GM18909 (cell line): Measurements from ENCODE around the gene CEBPA.

Source experiments
- ATAC-seq: cut with Tn5 transposase; IDR thresholded peaks from one replicate; pipeline ENCODE4 v1.9.1; 2021; ENCODE audit warnings: mild to moderate bottlenecking; ENCODE audit not compliant: unreplicated experiment, poor library complexity

The CEBPA gene

GRCh38 chr19:33302175-33302973 lies at the start of gene CEBPA:
CEBPA (minus strand) TSS chr19:33302534; CDS start chr19:33302414, 120 bp downstream.
- ATAC-seq: peak; percentile 82

- no peak for ATAC-seq
These were observed 48.4 kb upstream of the CEBPA start for GRCh38 chr19:33350538-33351309.

GRCh38 chr19:33349319-33350289 lies 47.3 kb upstream of the CEBPA start:
- no peak for ATAC-seq

- ATAC-seq: no peak
These were observed 46.1 kb upstream of the CEBPA start for GRCh38 chr19:33348301-33349010.

GRCh38 chr19:33347300-33347699 lies 45.0 kb upstream of the CEBPA start:
- ATAC-seq: no peak

- no peak for ATAC-seq
These were observed 44.3 kb upstream of the CEBPA start for GRCh38 chr19:33346665-33347064.

- no peak for ATAC-seq
These were observed 42.8 kb upstream of the CEBPA start for GRCh38 chr19:33345163-33345562.

- no peak for ATAC-seq
These were observed 42.2 kb upstream of the CEBPA start for GRCh38 chr19:33344573-33344925.

GRCh38 chr19:33343859-33344572 lies 41.7 kb upstream of the CEBPA start:
- ATAC-seq: no peak

GRCh38 chr19:33343301-33343700 lies 41.0 kb upstream of the CEBPA start:
- no peak for ATAC-seq

- ATAC-seq: no peak
These were observed 38.7 kb upstream of the CEBPA start for GRCh38 chr19:33340991-33341390.

- no peak for ATAC-seq
These were observed 37.0 kb upstream of the CEBPA start for GRCh38 chr19:33339016-33339984.

- no peak for ATAC-seq
These were observed 33.1 kb upstream of the CEBPA start for GRCh38 chr19:33335446-33335845.

GRCh38 chr19:33334271-33334670 lies 31.9 kb upstream of the CEBPA start:
- no peak for ATAC-seq

GRCh38 chr19:33333642-33334041 lies 31.3 kb upstream of the CEBPA start:
- ATAC-seq: no peak

- ATAC-seq: no peak
These were observed 30.8 kb upstream of the CEBPA start for GRCh38 chr19:33333151-33333550.

GRCh38 chr19:33332248-33332647 lies 29.9 kb upstream of the CEBPA start:
- ATAC-seq: no peak

- no peak for ATAC-seq
These were observed 27.4 kb upstream of the CEBPA start for GRCh38 chr19:33329736-33330135.
